K562 (cell line): ENCODE results near the gene ITGA7. TPM values are rescaled to one million over a fixed set of nuclear protein-coding genes. Genes with fewer than 3 reads are reported as not detected.
A peak's percentile ranks its signal among the peaks of the same experiment; 100 is the strongest.

Experiments used
- ATAC-seq: fragments of 200-7000 bp; cut with Tn5 transposase; 3 replicates; pipeline ENCODE4 v1.9.1; 2020; ENCODE audit warnings: moderate library complexity
- BruUV-seq: library from RNA; stranded (reverse); fragments of 400-500 nt; replicated peaks from 2 replicates; lab custom pipeline; 2021; lab: Mats Ljungman, UMichigan
- CTCF ChIA-PET: fragments of 300-600 bp; formaldehyde crosslinking; extraction: SDS; loops from one replicate; lab custom pipeline; 2021; ENCODE audit warnings: low intra/inter-chr PET ratio; lab: Yijun Ruan, JAX
- POLR2A ChIA-PET: fragments of 300-600, 350-650 bp; sonication (Branson Sonifier 250); formaldehyde crosslinking; extraction: SDS; loops from one replicate; lab custom pipeline; 2021; ENCODE audit warnings: antibody characterized with exemption, inconsistent platforms; lab: Yijun Ruan, JAX
- DNase-seq, 4 experiments: peaks; one replicate each; pipeline versions ENCODE4 v3.0.0 to v3.0.0-alpha.2; 2011 to 2018; ENCODE audit warnings: low spot score in 3 of 4, mixed read lengths in 3 of 4; ENCODE audit errors: extremely low read depth in 1 of 4
- FAIRE-seq: peaks from 2 replicates; lab custom pipeline; 2011; peaks lifted over from hg19 to GRCh38; lab: Jason Lieb, UNC
- H2AFZ ChIP-seq: 2 replicates; pipeline ENCODE4 v1.6.0; 2011; ENCODE audit warnings: low read depth, low read length, control low read depth, inconsistent platforms
- H3K27ac ChIP-seq: fragments of 200-600 bp; 3 replicates; pipeline ENCODE4 v1.8.0; 2011; ENCODE audit warnings: low read depth, mild to moderate bottlenecking, control low read depth, inconsistent platforms, low read length, moderate library complexity, mixed read lengths; ENCODE audit errors: extremely low read depth
- H3K27me3 ChIP-seq, 2 experiments: fragments of 300-600 bp in 1 of 2; 2 replicates in 1 of 2; 3 replicates in 1 of 2; pipeline versions ENCODE4 v1.6.0 to v1.8.0; 2011; ENCODE audit warnings: inconsistent platforms in 2 of 2, low read length in 2 of 2, mild to moderate bottlenecking in 1 of 2, mixed read lengths in 1 of 2, moderate library complexity in 1 of 2; ENCODE audit not compliant: control insufficient read depth in 2 of 2, insufficient read depth in 2 of 2
- H3K36me3 ChIP-seq: fragments of 300-600 bp; 3 replicates; pipeline ENCODE4 v1.8.0; 2011; ENCODE audit warnings: mild to moderate bottlenecking, low read length, inconsistent platforms; ENCODE audit not compliant: control insufficient read depth, insufficient read depth
- H3K4me1 ChIP-seq, 2 experiments: fragments of 200-600 bp in 1 of 2; replicated peaks in 1 of 2; 2 replicates in 1 of 2; 3 replicates in 1 of 2; pipeline versions ENCODE4 v1.5.1 to v1.8.0; 2011; ENCODE audit warnings: inconsistent platforms in 2 of 2, low read length in 2 of 2, mild to moderate bottlenecking in 1 of 2, mixed read lengths in 1 of 2, moderate library complexity in 1 of 2; ENCODE audit not compliant: control insufficient read depth in 2 of 2, insufficient read depth in 2 of 2
- H3K4me2 ChIP-seq: 2 replicates; pipeline ENCODE4 v1.6.1; 2011; ENCODE audit warnings: low read length, control low read depth, inconsistent platforms, mixed read lengths; ENCODE audit not compliant: insufficient read depth
- H3K4me3 ChIP-seq: fragments of 200-600 bp; sonication (generic), shearing (Covaris generic); 2 replicates; pipeline ENCODE4 v1.5.1; 2016; ENCODE audit warnings: control low read depth, inconsistent platforms
- H3K79me2 ChIP-seq: fragments of 200-600 bp; 3 replicates; pipeline ENCODE4 v1.8.0; 2011; ENCODE audit warnings: low read length, inconsistent platforms; ENCODE audit not compliant: control insufficient read depth, insufficient read depth
- H3K9ac ChIP-seq, 2 experiments: 2 replicates each; pipeline versions ENCODE4 v1.6.0 to v1.6.1; 2011; ENCODE audit warnings: low read depth in 2 of 2, low read length in 2 of 2, control low read depth in 1 of 2, inconsistent platforms in 1 of 2, mild to moderate bottlenecking in 1 of 2, mixed read lengths in 1 of 2; ENCODE audit not compliant: insufficient read depth in 1 of 2
- H3K9me1 ChIP-seq: one replicate; pipeline ENCODE4 v1.6.0; 2011; ENCODE audit warnings: inconsistent platforms, mild to moderate bottlenecking, low read length, moderate library complexity; ENCODE audit not compliant: control insufficient read depth, insufficient read depth
- H3K9me3 ChIP-seq: replicated peaks from 2 replicates; pipeline ENCODE4 v1.5.1; 2011; ENCODE audit warnings: low read depth, low read length, inconsistent platforms; ENCODE audit not compliant: control insufficient read depth, insufficient read depth
- H4K20me1 ChIP-seq: replicated peaks from 2 replicates; pipeline ENCODE4 v1.6.1; 2011; ENCODE audit warnings: low read length, inconsistent platforms, mixed read lengths; ENCODE audit not compliant: control insufficient read depth, insufficient read depth
- CHD2 ChIP-seq: IDR thresholded peaks from 2 replicates; pipeline ENCODE4 v1.6.1; 2011; ENCODE audit warnings: low read depth, low read length
- CREB1 ChIP-seq, 2 experiments: sonication (generic) in 1 of 2; formaldehyde crosslinking in 1 of 2; IDR thresholded peaks; 2 replicates each; pipeline versions ENCODE4 v1.6.1 to v1.8.0; 2012 to 2022; ENCODE audit warnings: inconsistent platforms in 1 of 2, mild to moderate bottlenecking in 1 of 2, missing genetic modification reagents in 1 of 2, moderate library complexity in 1 of 2
- FOS ChIP-seq: IDR thresholded peaks from 3 replicates; pipeline ENCODE4 v1.6.1; 2011; ENCODE audit not compliant: insufficient read length; ENCODE audit errors: extremely low read depth
- FOXK2 ChIP-seq, 2 experiments: fragments of 450-650 bp; IDR thresholded peaks in 1 of 2; conservative IDR thresholded peaks in 1 of 2; 2 replicates each; pipeline ENCODE4 v1.6.1; 2016; ENCODE audit warnings: low read depth in 2 of 2, mild to moderate bottlenecking in 1 of 2
- HDAC1 ChIP-seq, 2 experiments: fragments of 450-650 bp; IDR thresholded peaks; 2 replicates each; pipeline ENCODE4 v1.6.1; 2016 to 2017; ENCODE audit warnings: inconsistent platforms in 1 of 2, mild to moderate bottlenecking in 1 of 2, moderate library complexity in 1 of 2
- MCM3 ChIP-seq: fragments of 450-650 bp; IDR thresholded peaks from 2 replicates; pipeline ENCODE4 v1.6.1; 2016
- MNT ChIP-seq, 2 experiments: fragments of 450-650 bp; conservative IDR thresholded peaks; 2 replicates each; pipeline ENCODE4 v1.6.1; 2017; ENCODE audit warnings: mild to moderate bottlenecking in 2 of 2, moderate library complexity in 2 of 2
- TFAM ChIP-seq: fragments of 250-450 bp; sonication (Bioruptor Pico); conservative IDR thresholded peaks from 2 replicates; pipeline ENCODE4 v1.5.0; 2021; ENCODE audit warnings: mild to moderate bottlenecking, moderate library complexity
- ZNF184 ChIP-seq: sonication (generic); formaldehyde crosslinking; IDR thresholded peaks from 2 replicates; pipeline ENCODE4 v1.5.0; 2020; ENCODE audit warnings: missing genetic modification reagents
- ZNF644 ChIP-seq: fragments of 200-800 bp; sonication (Bioruptor generic); IDR thresholded peaks from 2 replicates; pipeline ENCODE4 v1.6.1; 2016; ENCODE audit warnings: low read depth, missing genetic modification characterization, missing compliant biosample characterization
- ZNF740 ChIP-seq, 3 experiments: fragments of 200-800 bp in 1 of 3; sonication (Bioruptor generic) in 1 of 3; sonication (generic) in 1 of 3; formaldehyde crosslinking in 1 of 3; IDR thresholded peaks; 2 replicates each; pipeline versions ENCODE4 v1.6.1 to v1.8.0; 2016 to 2022; ENCODE audit warnings: mild to moderate bottlenecking in 2 of 3, missing compliant biosample characterization in 2 of 3, missing genetic modification characterization in 2 of 3, missing genetic modification reagents in 1 of 3
- ZNF780A ChIP-seq: fragments of 250-450 bp; sonication (Bioruptor Pico); IDR thresholded peaks from 2 replicates; pipeline ENCODE4 v1.5.0; 2021; ENCODE audit warnings: mild to moderate bottlenecking
- in situ Hi-C: fragments of 300-500 bp; cut with MboI; formaldehyde crosslinking; loops from 4 replicates; pipeline ENCODE4 v1.15.0; 2018; ENCODE audit warnings: inconsistent platforms, mixed read lengths
- intact Hi-C: fragments of 100-400 bp; cut with micrococcal nuclease; formaldehyde crosslinking; loops from 2 replicates; pipeline ENCODE4 v1.14.2; 2022
- polyA plus RNA-seq, 8 experiments: library from polyadenylated mRNA; depleted of rRNA in 4 of 8; stranded (reverse) in 5 of 8; unstranded in 3 of 8; fragments of >200 nt; fragmentation: Nextera tagmentation in 2 of 8; fragmentation: Illumina TruSeq in 1 of 8; extraction: Ambion mirVana in 2 of 8; extraction: Trizol in 1 of 8; gene quantifications; 2 replicates each; pipeline versions ENCODE4 v1.2.1 to v1.2.3, GENCODE V29; 2011 to 2014; ENCODE audit warnings: inconsistent platforms in 1 of 8, missing spikeins in 1 of 8
- total RNA-seq, 7 experiments: library from RNA; depleted of rRNA in 6 of 7; stranded (reverse); fragments of >200 nt in 6 of 7; fragmentation: Illumina TruSeq in 2 of 7; extraction: Trizol in 2 of 7; gene quantifications; 2 replicates each; pipeline versions ENCODE4 v1.2.1 to v1.2.3, GENCODE V29; 2011 to 2021; ENCODE audit warnings: low replicate concordance in 1 of 7
- TF ChIP-seq, protein P1 (sequence below): fragments of 250-450 bp; sonication (Bioruptor Pico); IDR thresholded peaks from 2 replicates; pipeline ENCODE4 v1.5.0; 2022; ENCODE audit warnings: mild to moderate bottlenecking
- TF ChIP-seq, protein P2 (sequence below): fragments of 450-650 bp; formaldehyde crosslinking; conservative IDR thresholded peaks from 2 replicates; pipeline ENCODE4 v1.4.0; 2022; ENCODE audit warnings: mild to moderate bottlenecking, missing genetic modification characterization

Gene ITGA7
- total and polyA plus RNA-seq, 9 of the 15 experiments (the other 6 are each of a cell fraction or from before 2014, with no cell fraction given): 0.11 to 2.3 (median 0.56) TPM; not detected in 1

DNA sequence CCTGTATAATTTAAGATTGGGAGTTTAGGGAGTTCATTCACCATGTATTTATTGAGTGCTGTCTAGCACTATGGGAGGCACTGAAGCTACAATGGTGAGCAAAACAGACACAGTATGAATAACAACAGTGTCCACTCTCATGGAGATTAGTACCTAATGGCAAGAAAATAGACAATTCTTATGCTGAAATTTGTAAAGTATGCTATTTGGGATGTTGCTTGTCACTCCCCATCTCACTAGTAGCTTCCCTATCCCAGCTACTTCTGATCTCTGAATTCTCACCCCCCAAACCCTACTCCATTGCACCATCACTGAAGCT is 39.2 kb upstream of the ITGA7 start:
- TSS peak; percentile 14 for BruUV-seq
- Histone ChIP-seq H3K27me3 (no peaks in the 10 kb centered on the region), H3K27ac (peak overlapping the region; percentile 49; the same call in 1 of the 3 replicates), H3K4me2 (no peak overlapping the region), H3K9me1 (no peaks in the 10 kb centered on the region), H3K4me3 (no peak overlapping the region), H3K9me3 (no peaks in the 10 kb centered on the region; the same call in 1 of the 2 replicates), H4K20me1 (no peaks in the 10 kb centered on the region), H3K4me1 (peaks cover 33 to 42% of the 10 kb centered on the region in 2 experiments), H3K9ac (no peak overlapping the region; a peak in 1 of 4 replicates), H3K79me2 (peaks cover 38% of the 10 kb centered on the region), H3K36me3 (peaks cover 56% of the 10 kb centered on the region), H2AFZ (no peak overlapping the region)
- no peak for DNase-seq
- no peak for TF ChIP-seq ZNF780A (CRISPR knock-in tag)
- TF ChIP-seq, protein P1, sequence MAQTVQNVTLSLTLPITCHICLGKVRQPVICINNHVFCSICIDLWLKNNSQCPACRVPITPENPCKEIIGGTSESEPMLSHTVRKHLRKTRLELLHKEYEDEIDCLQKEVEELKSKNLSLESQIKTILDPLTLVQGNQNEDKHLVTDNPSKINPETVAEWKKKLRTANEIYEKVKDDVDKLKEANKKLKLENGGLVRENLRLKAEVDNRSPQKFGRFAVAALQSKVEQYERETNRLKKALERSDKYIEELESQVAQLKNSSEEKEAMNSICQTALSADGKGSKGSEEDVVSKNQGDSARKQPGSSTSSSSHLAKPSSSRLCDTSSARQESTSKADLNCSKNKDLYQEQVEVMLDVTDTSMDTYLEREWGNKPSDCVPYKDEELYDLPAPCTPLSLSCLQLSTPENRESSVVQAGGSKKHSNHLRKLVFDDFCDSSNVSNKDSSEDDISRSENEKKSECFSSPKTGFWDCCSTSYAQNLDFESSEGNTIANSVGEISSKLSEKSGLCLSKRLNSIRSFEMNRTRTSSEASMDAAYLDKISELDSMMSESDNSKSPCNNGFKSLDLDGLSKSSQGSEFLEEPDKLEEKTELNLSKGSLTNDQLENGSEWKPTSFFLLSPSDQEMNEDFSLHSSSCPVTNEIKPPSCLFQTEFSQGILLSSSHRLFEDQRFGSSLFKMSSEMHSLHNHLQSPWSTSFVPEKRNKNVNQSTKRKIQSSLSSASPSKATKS (CRISPR knock-in tag): no peak
- no peak for TF ChIP-seq MCM3
- TF ChIP-seq, protein P2, sequence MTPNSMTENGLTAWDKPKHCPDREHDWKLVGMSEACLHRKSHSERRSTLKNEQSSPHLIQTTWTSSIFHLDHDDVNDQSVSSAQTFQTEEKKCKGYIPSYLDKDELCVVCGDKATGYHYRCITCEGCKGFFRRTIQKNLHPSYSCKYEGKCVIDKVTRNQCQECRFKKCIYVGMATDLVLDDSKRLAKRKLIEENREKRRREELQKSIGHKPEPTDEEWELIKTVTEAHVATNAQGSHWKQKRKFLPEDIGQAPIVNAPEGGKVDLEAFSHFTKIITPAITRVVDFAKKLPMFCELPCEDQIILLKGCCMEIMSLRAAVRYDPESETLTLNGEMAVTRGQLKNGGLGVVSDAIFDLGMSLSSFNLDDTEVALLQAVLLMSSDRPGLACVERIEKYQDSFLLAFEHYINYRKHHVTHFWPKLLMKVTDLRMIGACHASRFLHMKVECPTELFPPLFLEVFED (CRISPR knock-in tag): no peak
- TF ChIP-seq ZNF740 (CRISPR knock-in tag; IDR thresholded peaks at IDR 0.05): no peak
- no peak for TF ChIP-seq ZNF740 (tag; IDR thresholded peaks at IDR 0.05)
- no peak for TF ChIP-seq FOS
- TF ChIP-seq TFAM: no peak
- no peak for TF ChIP-seq HDAC1 (IDR thresholded peaks at IDR 0.05)
- no peak for TF ChIP-seq CREB1 (IDR thresholded peaks at IDR 0.05)
- no peak for TF ChIP-seq CREB1 (CRISPR knock-in tag; IDR thresholded peaks at IDR 0.05)
- TF ChIP-seq MNT (conservative IDR thresholded peaks at IDR 0.05): no peak
- TF ChIP-seq CHD2: no peak
- no peak for TF ChIP-seq FOXK2 (conservative IDR thresholded peaks at IDR 0.05 in 1 of 2, IDR thresholded peaks at IDR 0.05 in 1 of 2; ENCODE audit: low read depth in 2 of 2)
- no peak for TF ChIP-seq ZNF184 (CRISPR knock-in tag)
- TF ChIP-seq ZNF644: no peak
- FAIRE-seq: no peak
- in situ Hi-C loops: no loop called here
- intact Hi-C loops: no loop called here
- POLR2A ChIA-PET: interaction anchor here (0.5 to 2.8 kb wide), 10 partner anchors 8 to 273 kb away, joined by 3 to 15 read pairs (median 4); partner anchors contain the start of gene CD63
- CTCF ChIA-PET: no interaction called here
- ATAC-seq: no peak
